ENCODE data around the gene SPTBN5.
A peak's percentile ranks its signal among the peaks of the same experiment; 100 is the strongest.

The SPTBN5 gene

GRCh38 chr15:41894251-41894790 is 468 bp upstream of the SPTBN5 start:
- DNase-seq (ENCODE audit: low spot score), result no peak
- no peak; the same call in 1 of the 2 replicates for TF ChIP-seq CTCF (conservative IDR thresholded peaks at IDR 0.05; ENCODE audit: low read depth)
- ChIA-PET CTCF (interaction anchor here (1.0 to 2.5 kb wide), 2 partner anchors 11 to 22 kb away, joined by 5 to 11 read pairs; no protein-coding TSS in a partner anchor), POLR2A (ENCODE audit: low non-redundant PET) (interaction anchor here (1.1 kb wide), 1 partner anchor 24 kb away, joined by 4 read pairs; no protein-coding TSS in a partner anchor)
- peak overlapping the region; percentile 97 for H3K27ac ChIP-seq

- POLR2A ChIA-PET (ENCODE audit: low non-redundant PET), result no interaction called here
- CTCF ChIA-PET, result interaction anchor here (0.6 to 1.3 kb wide), 5 partner anchors 12 to 1060 kb away, joined by 3 to 4 read pairs (median 3); no protein-coding TSS in a partner anchor
- no peak for TF ChIP-seq CTCF (conservative IDR thresholded peaks at IDR 0.05; ENCODE audit: low read depth)
- DNase-seq (ENCODE audit: low spot score), result no peak
- H3K27ac ChIP-seq, result peak overlapping the region; percentile 97
These were observed 1.0 kb downstream of the SPTBN5 start for GRCh38 chr15:41892621-41893421.

GRCh38 chr15:41891946-41892345 is 1.9 kb downstream of the SPTBN5 start:
- ChIA-PET POLR2A (ENCODE audit: low non-redundant PET) (no interaction called here), CTCF (interaction anchor here (0.6 to 0.7 kb wide), 2 partner anchors 17 to 1059 kb away, joined by 3 read pairs; no protein-coding TSS in a partner anchor)
- peak overlapping the region; percentile 97 for H3K27ac ChIP-seq
- no peak for DNase-seq (ENCODE audit: low spot score)
- no peak for TF ChIP-seq CTCF (conservative IDR thresholded peaks at IDR 0.05; ENCODE audit: low read depth)

- ChIA-PET CTCF (no interaction called here), POLR2A (ENCODE audit: low non-redundant PET) (no interaction called here)
- DNase-seq (ENCODE audit: low spot score), result no peak
- no peak for TF ChIP-seq CTCF (conservative IDR thresholded peaks at IDR 0.05; ENCODE audit: low read depth)
- no peak overlapping the region for H3K27ac ChIP-seq
These were observed 2.6 kb downstream of the SPTBN5 start for GRCh38 chr15:41891226-41891625.

- ChIA-PET CTCF (interaction anchor here (0.5 to 0.6 kb wide), 2 partner anchors 80 to 259 kb away, joined by 3 read pairs; no protein-coding TSS in a partner anchor), POLR2A (ENCODE audit: low non-redundant PET) (no interaction called here)
- no peak for DNase-seq (ENCODE audit: low spot score)
- no peak for TF ChIP-seq CTCF (conservative IDR thresholded peaks at IDR 0.05; ENCODE audit: low read depth)
- H3K27ac ChIP-seq, result no peak overlapping the region
These were observed 3.7 kb downstream of the SPTBN5 start for GRCh38 chr15:41890050-41890690.

GRCh38 chr15:41888662-41889253 is 5.1 kb downstream of the SPTBN5 start:
- H3K27ac ChIP-seq, result no peak overlapping the region
- DNase-seq (ENCODE audit: low spot score), result no peak
- ChIA-PET CTCF (interaction anchor here (0.6 kb wide), 1 partner anchor 12 kb away, joined by 6 read pairs; no protein-coding TSS in a partner anchor), POLR2A (ENCODE audit: low non-redundant PET) (no interaction called here)
- TF ChIP-seq CTCF (conservative IDR thresholded peaks at IDR 0.05; ENCODE audit: low read depth), result no peak

Measured in RWPE1 (cell line).